SIG-M5 treated with dmso at 0.1 percent for 504 hours (cell line): ENCODE data around the gene RALGAPA1.
A peak's percentile ranks its signal among the peaks of the same experiment; 100 is the strongest.

Experiments
- DNase-seq: peaks from one replicate; lab custom pipeline; 2025; ENCODE audit not compliant: unreplicated experiment; lab: John Stamatoyannopoulos, UW

The RALGAPA1 gene

DNA sequence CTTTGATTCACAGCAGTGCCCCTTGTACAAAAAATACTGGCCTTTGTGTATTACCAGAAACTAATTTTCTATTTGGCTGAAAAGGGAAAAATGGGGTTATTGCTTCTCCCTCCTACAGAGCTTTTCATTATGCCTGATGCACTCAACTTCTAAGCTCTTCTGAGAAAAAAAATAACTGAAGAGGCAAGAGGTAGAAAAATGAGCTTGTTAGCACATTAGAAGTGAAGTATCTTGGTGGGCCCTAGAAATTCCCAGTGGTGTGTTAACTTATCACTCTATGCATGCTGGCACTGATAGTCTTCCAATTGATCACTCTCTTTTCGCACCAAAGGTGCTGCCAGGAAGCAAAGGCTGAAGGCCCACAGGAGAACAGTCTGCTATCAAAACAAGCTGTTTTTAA lies 258.0 kb downstream of the RALGAPA1 start:
- no peak for DNase-seq

DNA sequence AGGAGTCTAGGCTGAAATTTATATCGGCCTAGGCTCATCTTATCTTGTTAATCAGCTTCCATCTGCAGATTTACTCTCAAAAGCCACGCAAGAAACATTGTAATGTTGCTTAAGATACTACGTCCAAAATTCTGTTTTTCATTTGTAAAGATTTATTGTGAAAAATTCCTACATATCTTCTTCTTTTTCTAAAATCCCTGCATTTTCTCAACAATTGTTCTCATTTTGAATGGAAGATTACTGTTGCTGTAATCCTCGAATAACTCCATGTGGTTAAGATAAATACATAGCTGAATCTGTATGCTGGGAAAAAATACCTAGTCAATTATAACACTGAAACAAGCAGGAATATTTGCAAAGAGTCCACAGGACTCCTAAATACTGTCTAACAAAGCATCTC lies 259.5 kb downstream of the RALGAPA1 start:
- DNase-seq, result no peak

DNA sequence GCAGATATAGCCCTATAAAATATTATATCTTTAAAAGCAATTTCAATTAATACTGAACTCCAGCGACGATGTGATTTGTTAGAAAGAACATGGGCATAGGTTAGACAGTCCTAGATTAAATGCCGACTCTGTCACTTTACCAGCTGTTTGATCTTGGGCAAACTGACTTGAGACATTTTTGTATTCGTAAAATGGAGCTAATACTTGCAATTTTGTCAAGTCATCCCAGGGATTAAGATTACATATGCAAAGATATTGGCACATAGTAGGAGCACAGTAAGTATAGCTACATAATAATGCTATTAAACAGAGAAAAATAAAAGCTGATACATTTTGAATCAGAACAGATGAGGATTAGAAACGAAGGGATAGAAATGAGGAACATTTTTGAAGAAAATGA lies 266.1 kb downstream of the RALGAPA1 start:
- DNase-seq, result no peak

DNA sequence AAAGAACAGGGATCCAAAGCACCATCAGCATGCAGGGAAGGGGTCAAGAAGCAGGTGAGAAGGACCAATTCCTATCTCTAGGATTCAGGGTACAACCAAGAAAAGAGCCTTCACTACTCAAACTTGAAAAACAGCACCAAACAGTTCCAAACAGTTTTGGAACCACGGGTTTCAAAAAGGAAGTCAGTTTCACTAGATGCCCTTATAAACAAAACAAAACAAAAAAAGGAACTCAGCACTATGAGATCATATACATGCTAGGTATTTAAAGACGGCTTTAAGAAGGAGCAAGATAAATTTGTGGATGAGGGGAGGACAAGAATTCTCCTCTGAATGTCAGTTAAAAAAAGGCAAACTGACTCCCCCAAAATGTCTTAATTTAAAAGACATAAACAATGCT lies 269.1 kb downstream of the RALGAPA1 start:
- no peak for DNase-seq

DNA sequence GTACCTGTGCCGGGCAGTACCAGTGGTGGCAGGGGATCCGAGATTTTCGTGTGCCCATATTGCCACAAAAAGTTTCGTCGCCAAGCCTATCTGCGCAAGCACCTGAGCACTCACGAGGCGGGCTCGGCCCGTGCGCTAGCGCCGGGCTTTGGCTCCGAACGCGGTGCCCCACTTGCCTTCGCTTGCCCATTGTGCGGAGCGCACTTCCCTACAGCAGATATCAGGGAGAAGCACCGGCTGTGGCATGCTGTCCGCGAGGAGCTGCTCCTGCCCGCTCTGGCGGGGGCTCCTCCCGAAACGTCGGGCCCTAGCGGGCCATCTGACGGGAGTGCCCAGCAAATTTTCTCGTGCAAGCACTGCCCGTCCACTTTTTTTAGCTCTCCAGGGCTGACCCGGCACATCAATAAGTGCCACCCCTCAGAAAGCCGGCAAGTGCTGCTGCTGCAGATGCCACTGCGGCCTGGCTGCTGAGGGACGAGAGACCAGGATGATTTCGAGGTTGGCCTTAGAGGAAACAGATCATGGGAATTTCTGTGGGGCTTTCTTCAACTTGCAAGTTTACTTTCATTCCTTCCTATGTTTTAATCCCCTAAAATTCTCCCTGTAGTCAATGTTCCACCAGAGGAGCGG lies 273.5 kb downstream of the RALGAPA1 start:
- no peak for DNase-seq

DNA sequence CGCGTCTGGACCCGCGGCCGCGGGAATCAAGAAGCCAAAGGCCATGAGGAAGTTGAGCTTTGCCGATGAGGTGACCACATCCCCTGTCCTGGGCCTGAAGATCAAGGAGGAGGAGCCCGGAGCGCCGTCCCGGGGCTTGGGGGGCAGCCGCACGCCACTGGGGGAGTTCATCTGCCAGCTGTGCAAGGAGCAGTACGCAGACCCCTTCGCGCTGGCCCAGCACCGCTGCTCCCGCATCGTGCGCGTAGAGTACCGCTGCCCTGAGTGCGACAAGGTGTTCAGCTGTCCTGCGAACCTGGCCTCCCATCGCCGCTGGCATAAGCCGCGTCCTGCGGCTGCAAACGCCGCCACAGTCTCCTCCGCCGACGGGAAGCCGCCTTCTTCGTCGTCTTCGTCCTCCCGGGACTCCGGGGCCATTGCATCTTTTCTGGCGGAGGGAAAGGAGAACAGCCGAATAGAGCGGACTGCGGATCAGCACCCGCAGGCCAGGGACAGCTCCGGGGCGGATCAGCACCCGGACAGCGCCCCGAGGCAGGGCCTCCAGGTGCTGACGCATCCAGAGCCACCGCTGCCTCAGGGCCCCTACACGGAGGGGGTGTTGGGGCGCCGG lies 274.1 kb downstream of the RALGAPA1 start:
- peak; percentile 56 for DNase-seq

DNA sequence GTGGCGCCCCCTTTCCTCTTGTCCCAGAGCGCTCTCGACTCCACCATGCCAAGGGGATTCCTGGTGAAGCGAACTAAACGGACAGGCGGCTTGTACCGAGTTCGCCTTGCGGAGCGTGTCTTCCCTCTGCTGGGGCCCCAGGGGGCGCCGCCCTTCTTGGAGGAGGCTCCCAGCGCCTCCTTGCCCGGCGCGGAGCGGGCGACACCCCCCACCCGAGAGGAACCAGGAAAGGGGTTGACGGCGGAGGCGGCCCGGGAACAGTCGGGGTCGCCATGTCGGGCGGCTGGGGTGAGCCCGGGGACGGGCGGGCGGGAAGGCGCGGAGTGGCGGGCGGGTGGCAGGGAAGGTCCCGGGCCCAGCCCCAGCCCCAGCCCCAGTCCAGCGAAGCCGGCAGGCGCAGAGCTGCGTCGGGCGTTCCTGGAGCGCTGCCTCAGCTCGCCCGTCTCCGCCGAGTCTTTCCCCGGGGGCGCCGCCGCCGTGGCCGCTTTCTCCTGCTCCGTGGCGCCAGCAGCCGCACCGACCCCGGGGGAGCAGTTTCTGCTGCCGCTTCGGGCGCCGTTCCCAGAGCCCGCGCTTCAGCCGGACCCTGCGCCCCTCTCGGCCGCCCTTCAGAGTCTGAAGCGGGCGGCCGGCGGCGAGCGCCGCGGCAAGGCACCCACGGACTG lies 274.8 kb downstream of the RALGAPA1 start:
- DNase-seq, result peak; percentile 43

DNA sequence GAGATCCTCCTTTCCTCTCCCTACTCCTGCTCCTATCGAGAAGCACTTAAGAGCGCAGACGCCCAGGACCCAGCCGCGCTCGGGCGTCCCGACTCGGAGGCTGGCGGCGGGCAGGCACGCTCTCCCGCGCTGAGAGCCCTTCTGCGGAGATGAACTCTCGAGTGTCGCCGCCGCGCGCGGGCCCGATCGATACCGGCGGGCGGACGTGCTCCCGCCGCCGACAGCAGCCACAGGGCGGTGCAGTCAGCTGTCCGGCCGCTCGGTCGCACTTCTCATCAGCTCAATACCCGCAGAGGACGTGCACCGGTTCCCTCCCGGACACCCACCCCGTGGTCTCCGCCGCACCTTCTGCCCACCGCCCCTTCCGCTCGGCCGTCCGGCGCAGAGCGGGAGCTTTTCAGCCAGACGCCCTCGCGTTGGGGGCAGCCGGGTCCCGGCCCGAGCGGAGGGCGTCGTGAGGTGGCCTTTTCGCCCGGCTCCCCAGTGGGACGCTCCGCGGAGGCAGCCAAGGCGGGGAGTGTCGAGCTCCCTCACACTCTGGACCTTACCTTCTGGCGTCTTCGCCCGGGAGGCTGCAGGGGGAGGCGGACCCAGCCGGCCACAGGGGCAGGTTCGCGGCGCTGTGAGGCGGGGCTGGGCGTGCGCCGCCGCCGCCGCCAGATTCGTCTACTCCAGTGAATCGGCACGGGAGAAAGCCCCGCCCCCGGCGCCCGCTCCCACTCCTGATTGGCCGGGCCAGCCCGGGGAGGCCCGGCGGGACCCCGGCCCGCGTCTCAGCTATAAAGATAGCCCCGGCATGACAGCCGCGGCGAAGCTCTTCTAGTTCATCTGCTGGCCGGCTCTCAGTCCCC lies 275.5 kb downstream of the RALGAPA1 start, which contains the start of gene INSM2:
Gene INSM2 (plus strand): TSS at position 808 of the 851 bp plus-strand sequence. CDS start 89 bp downstream, outside the sequence.
- DNase-seq, result peak; percentile 43

DNA sequence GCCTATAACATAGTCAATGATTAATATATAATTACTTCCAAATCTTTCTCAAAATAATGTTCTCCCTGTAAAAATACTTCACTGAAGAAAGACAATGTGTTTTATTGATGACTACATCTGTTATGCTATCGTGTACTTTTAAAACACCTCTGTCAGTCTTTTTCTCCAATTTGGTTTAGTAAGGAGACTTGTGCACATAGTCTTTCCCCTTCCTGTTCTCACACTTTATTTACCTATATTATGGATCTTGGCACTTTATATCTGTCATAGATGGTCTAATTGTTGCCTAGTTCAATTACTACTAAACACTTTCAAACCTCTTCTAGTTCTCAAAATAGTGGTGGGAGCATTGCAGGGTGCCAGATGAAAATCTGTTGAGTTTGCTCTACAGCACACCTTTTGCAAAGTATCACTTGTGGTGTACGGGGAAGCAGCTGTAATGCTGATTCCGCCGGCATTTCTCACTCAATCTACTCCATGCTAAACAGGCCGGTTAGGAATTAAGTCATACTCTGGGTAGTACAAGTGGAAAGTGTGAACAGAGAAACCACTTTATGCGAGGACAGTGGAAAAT lies 276.2 kb downstream of the RALGAPA1 start:
- no peak for DNase-seq

DNA sequence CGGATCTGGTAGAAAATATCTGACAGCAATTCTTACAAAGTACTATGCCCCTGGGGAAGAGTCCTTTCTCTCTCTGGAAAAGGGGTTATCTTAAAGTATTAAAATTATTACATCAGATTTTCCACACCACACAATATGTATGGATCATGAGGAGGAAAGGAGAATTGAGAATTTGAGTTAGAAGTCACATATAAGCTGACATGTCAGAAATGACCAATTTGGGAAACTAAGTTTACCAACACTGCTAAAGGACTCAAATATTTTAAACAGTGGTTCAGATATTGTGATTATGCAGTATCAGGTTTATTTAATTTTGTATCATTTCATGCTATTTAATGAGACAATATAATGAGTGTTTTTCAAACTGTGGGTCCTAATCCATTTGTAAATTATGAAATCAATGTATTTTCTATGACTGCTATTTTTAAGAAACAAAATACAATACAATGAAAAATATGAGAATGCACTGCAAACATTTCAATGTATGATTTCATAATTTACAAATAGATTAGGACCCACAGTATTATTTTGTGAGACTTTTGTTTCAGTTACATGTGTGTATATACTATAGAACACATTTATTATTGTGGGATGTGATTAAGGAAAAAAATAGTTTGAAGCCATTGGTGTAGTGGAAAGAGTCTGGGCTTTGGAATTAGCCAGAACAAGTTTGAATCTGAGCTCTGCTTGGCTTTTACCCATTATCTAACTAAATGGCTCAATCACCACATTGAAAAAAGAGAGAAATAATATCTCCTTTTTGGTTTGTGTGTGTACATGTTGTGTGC lies 276.9 kb downstream of the RALGAPA1 start:
- DNase-seq, result no peak

DNA sequence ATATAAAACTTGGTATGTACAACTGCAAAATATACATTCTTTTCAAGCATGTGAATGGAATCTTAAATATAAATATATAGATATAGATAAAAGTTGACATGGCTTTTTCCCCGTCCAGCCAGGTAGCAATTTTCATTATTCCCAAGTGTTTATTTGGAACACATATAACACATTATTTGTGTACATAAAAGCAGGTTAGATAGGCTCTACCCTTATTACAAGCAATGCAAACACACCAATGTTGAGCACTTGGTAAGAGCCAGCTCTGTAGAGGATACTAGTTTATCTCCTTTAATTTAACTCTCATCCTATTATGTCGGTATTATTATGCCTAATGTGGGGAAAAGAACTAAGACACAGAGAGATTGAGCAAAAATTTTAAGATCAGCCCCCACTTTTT lies 282.1 kb downstream of the RALGAPA1 start:
- no peak for DNase-seq

DNA sequence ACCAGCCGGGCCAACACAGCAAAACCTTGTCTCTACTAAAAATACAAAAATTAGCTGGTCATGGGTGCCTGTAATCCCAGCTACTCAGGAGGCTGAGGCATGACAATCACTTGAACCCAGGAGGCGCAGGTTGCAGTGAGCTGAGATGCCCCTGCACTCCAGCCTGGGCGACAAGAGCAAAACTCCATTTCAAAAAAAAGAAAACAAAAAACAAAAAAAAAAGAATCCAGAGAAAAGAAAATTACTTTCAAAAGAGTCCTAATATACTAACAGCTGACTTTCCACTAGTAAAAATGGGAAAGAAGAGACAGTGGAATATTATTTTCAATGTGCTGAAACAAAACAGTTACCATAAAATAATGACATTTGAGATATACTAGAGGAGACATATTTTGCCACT lies 283.4 kb downstream of the RALGAPA1 start:
- DNase-seq, result no peak

DNA sequence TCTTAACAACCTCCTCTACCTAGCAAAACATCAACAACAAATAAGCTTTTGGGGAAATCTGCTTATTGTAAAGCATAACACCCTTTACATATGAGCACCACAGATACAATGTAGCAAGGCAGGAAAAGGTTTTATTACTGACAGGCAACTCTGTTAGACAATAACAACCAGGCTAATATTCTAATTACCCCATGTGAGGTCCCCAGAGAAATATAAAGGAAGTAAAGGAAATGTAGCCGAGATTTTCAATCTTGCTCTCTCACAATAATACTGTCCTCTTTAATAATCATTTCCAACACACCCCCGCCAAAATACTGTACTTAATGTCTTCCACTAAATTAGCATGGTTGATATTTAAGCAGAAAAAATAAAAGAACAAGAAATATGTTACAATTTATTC lies 289.1 kb downstream of the RALGAPA1 start:
- DNase-seq, result no peak

DNA sequence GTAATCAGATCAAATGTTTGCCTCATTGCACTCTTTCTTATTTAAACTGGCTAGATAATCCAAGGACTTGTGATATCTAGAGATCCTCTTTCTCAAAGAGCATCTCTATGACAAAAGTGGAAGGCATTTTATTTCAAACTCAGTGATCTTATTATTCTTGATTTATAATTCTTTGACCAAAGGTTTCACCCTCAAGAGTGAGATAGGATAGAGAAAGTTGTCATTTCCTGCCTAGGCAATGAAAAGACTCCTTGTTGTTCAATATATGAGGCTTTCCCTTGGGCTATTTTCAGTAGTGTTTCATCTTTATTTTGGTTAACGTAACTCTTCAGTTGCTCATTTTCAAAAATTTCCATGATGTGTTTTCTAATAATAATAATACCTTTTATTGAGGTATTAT lies 293.2 kb downstream of the RALGAPA1 start:
- no peak for DNase-seq

DNA sequence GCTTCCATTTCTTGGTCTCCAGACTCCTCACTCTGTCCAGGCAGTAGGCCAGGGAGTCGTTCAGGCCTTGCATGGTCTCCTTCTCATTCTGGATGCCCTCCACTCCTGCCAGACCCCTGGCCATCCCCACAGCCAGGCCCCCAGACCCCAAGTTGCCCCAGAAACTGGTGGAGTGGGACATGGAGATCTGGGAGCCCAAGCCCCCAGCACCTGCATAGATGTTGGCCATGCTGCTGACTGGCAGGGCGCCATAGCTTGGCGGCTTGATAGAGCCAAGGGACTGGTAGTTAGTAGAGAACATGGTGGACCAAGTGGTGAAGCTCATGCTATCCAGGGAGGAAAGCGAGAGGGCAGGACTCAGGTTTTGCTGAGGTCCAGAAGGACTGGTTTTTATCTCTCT lies 296.3 kb downstream of the RALGAPA1 start:
- DNase-seq, result no peak

DNA sequence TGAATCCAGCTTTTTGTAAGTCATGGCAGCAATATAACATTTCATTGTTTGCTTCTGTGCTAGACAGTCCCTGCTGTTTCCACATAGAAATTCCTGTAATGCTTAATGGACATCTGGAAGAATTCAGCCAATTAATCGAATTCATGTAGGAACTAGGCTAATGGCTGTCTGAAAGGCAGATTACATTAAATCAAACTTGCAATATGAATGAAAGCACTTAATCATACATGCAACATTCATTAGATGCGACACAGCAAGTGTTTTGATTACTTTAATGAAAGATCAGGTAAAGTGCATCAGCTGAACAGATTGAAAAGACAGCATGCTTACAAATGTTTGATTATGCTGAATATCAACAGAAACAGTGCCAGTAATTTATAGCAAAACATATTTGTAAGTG lies 299.2 kb downstream of the RALGAPA1 start:
- DNase-seq, result no peak

DNA sequence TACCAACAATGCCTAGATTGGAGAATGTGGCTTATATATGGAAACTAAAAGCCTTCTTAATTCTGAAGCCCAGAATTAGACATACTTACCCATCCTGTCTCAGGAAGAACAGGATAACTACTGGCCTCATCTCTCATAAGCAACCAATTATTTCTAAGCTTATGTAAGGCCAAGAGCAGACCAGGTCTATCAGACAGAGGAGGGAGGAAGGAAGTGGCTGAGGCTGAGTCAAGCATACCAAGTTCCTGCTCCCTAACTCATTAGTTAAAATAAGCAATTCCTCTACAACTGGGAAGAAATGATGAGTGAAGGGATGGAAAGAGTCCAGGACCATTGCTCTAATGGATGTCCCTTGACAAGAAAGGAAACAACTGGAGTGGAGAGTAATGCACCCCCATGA lies 302.2 kb downstream of the RALGAPA1 start:
- no peak for DNase-seq

DNA sequence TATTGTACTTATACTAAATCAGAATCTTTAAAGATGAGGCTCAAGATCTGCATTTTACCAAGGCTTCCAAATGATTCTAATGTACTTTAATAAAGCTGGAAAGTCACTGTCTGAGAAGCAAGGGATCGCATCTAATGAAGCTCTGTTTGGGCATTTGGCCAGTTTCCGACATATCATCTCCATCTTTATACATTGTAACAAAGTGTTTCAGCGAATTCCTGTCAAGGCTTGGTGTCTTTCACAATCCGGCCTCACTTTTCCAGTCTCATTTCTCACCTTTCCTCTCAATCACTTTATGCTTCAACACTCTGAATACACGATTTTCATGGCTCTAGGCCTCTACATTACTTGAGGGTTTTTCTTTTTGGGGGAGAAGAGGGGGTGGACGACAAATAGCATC lies 302.6 kb downstream of the RALGAPA1 start:
- DNase-seq, result no peak

DNA sequence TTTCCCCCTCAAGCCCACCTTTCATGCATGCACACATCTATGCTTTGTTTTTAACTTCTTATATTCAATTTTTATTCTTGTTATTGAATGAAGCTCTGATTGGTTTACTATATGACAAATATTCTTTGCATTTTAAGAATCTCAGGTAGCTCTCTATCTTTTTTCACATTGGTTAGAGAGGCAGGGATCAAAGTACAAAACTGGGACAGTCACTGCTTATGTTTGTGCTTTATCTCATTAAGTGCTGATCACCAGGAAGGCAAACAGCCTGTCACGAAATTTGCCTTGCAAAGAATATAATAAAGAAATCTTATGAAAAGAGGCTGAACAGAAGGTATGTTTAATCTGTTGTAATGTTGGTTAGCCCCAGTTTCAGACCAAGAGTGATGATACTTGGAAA lies 304.8 kb downstream of the RALGAPA1 start:
- no peak for DNase-seq

DNA sequence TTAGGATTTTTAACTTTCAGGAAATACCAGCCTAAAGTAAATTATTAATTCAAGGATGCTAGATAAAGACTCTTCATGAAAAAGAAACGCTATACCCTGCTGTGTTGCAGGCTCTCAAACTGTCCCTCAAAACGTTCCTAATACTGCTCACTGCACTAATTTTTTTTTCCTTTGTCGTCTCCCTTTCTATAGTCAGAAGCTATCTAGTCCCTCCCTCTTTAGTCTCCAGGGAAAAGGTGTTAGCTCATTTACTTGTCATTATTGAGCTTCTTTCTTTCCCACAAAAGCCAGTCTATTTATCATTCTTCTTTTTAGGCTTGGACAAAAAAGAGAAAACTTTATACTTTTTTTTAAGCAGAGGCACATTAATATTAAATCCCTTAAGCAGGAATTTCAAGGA lies 305.4 kb downstream of the RALGAPA1 start:
- no peak for DNase-seq
